Hepatocyte (in vitro differentiated cells): ENCODE results near the gene CTNNA3. TPM values are rescaled to one million over a fixed set of nuclear protein-coding genes. Genes with fewer than 3 reads are reported as not detected.

Experiments used
- DNase-seq: peaks from one replicate; pipeline ENCODE4 v3.0.0-alpha.2; 2016; ENCODE audit warnings: low spot score
- H2AFZ ChIP-seq: fragments of 200-600 bp; sonication (generic); 2 replicates; pipeline ENCODE4 v1.6.0; 2016; ENCODE audit warnings: antibody characterized with exemption, mild to moderate bottlenecking
- H3K27ac ChIP-seq: fragments of 200-600 bp; sonication (generic); 2 replicates; pipeline ENCODE4 v1.5.1; 2016; ENCODE audit warnings: mild to moderate bottlenecking
- H3K27me3 ChIP-seq: fragments of 200-600 bp; sonication (generic); 2 replicates; pipeline ENCODE4 v1.6.1; 2016
- H3K36me3 ChIP-seq: fragments of 200-600 bp; sonication (generic); replicated peaks from 2 replicates; pipeline ENCODE4 v1.5.1; 2016; ENCODE audit warnings: low read depth; ENCODE audit not compliant: insufficient read depth
- H3K4me1 ChIP-seq: fragments of 200-600 bp; sonication (generic); 2 replicates; pipeline ENCODE4 v1.5.1; 2016; ENCODE audit warnings: mild to moderate bottlenecking, moderate library complexity; ENCODE audit not compliant: insufficient read depth
- H3K4me2 ChIP-seq: fragments of 200-600 bp; sonication (generic); 2 replicates; pipeline ENCODE4 v1.6.0; 2016
- H3K4me3 ChIP-seq: fragments of 200-600 bp; sonication (generic); 2 replicates; pipeline ENCODE4 v1.5.1; 2016; ENCODE audit warnings: mild to moderate bottlenecking
- H3K79me2 ChIP-seq: fragments of 200-600 bp; sonication (generic); 2 replicates; pipeline ENCODE4 v1.6.0; 2017; ENCODE audit warnings: mild to moderate bottlenecking
- H3K9me2 ChIP-seq: fragments of 200-600 bp; sonication (generic); replicated peaks from 2 replicates; pipeline ENCODE4 v1.6.0; 2017; ENCODE audit warnings: mild to moderate bottlenecking; ENCODE audit not compliant: insufficient read depth
- H3K9me3 ChIP-seq: fragments of 200-600 bp; sonication (generic); 2 replicates; pipeline ENCODE4 v1.5.1; 2016; ENCODE audit warnings: low read depth, mild to moderate bottlenecking
- H4K20me1 ChIP-seq: fragments of 200-600 bp; sonication (generic); 2 replicates; pipeline ENCODE4 v1.6.0; 2016; ENCODE audit warnings: mild to moderate bottlenecking; ENCODE audit not compliant: insufficient read depth, poor library complexity, severe bottlenecking
- EZH2 ChIP-seq: fragments of 200-600 bp; sonication (generic); IDR thresholded peaks from 2 replicates; pipeline ENCODE4 v1.6.1; 2016; ENCODE audit warnings: antibody characterized with exemption, mild to moderate bottlenecking, borderline replicate concordance
- EZH2phosphoT487 ChIP-seq: fragments of 200-600 bp; sonication (generic); IDR thresholded peaks from one replicate; pipeline ENCODE4 v1.6.1; 2018; ENCODE audit warnings: antibody characterized with exemption, mild to moderate bottlenecking, low read depth, moderate library complexity; ENCODE audit not compliant: unreplicated experiment, severe bottlenecking
- WGBS: methylation state at CpG from one replicate; pipeline ENCODE4 v1.1.6; 2016; ENCODE audit warnings: low lambda C conversion rate; ENCODE audit errors: missing lambda C conversion rate; 5-methylcytosine and 5-hydroxymethylcytosine counted together
- polyA plus RNA-seq: library from polyadenylated mRNA; unstranded; fragments of >200 nt; fragmentation: Nextera tagmentation; extraction: Ambion mirVana; gene quantifications from 2 replicates; pipeline ENCODE4 v1.2.1, GENCODE V29; 2016
- total RNA-seq: library from RNA; depleted of rRNA; stranded (reverse); fragments of >200 nt; gene quantifications from 2 replicates; pipeline ENCODE4 v1.2.3, GENCODE V29; 2014
- TF ChIP-seq, protein P1 (sequence below): fragments of 200-600 bp; sonication (generic); IDR thresholded peaks from 2 replicates; pipeline ENCODE4 v1.5.1; 2016; ENCODE audit warnings: antibody characterized with exemption, mild to moderate bottlenecking; ENCODE audit not compliant: poor library complexity

CTNNA3 gene
- total and polyA plus RNA-seq, 2 experiments from 2014 or later = 12.9 to 25.9 TPM

GRCh38 chr10:66811211-66811610 lies 884.8 kb downstream of the CTNNA3 start:
- no peak for TF ChIP-seq EZH2
- no peak for TF ChIP-seq EZH2phosphoT487
- TF ChIP-seq, protein P1, sequence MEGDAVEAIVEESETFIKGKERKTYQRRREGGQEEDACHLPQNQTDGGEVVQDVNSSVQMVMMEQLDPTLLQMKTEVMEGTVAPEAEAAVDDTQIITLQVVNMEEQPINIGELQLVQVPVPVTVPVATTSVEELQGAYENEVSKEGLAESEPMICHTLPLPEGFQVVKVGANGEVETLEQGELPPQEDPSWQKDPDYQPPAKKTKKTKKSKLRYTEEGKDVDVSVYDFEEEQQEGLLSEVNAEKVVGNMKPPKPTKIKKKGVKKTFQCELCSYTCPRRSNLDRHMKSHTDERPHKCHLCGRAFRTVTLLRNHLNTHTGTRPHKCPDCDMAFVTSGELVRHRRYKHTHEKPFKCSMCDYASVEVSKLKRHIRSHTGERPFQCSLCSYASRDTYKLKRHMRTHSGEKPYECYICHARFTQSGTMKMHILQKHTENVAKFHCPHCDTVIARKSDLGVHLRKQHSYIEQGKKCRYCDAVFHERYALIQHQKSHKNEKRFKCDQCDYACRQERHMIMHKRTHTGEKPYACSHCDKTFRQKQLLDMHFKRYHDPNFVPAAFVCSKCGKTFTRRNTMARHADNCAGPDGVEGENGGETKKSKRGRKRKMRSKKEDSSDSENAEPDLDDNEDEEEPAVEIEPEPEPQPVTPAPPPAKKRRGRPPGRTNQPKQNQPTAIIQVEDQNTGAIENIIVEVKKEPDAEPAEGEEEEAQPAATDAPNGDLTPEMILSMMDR = no peak
- Histone ChIP-seq H3K79me2 (no peaks in the 10 kb centered on the region), H3K4me2 (no peak overlapping the region), H3K9me3 (no peaks in the 10 kb centered on the region), H4K20me1 (no peaks in the 10 kb centered on the region), H3K27ac (no peak overlapping the region), H2AFZ (no peak overlapping the region), H3K4me1 (no peaks in the 10 kb centered on the region), H3K4me3 (no peak overlapping the region), H3K36me3 (no peaks in the 10 kb centered on the region), H3K27me3 (no peaks in the 10 kb centered on the region), H3K9me2 (no peaks in the 10 kb centered on the region)
- no peak for DNase-seq
- 89% methylated on average over 4 of the region's 4 CpGs for WGBS

- H3K9me2 ChIP-seq = no peaks in the 10 kb centered on the region
- H3K4me2 ChIP-seq = no peak overlapping the region
- no peak overlapping the region for H3K4me3 ChIP-seq
- H3K27me3 ChIP-seq = no peaks in the 10 kb centered on the region
- WGBS = 94% methylated on average over 4 of the region's 4 CpGs
- H3K9me3 ChIP-seq = no peaks in the 10 kb centered on the region
- no peaks in the 10 kb centered on the region for H3K36me3 ChIP-seq
- H2AFZ ChIP-seq = no peak overlapping the region
- H3K27ac ChIP-seq = no peak overlapping the region
- no peaks in the 10 kb centered on the region for H3K79me2 ChIP-seq
- no peaks in the 10 kb centered on the region for H4K20me1 ChIP-seq
- no peak for DNase-seq
- H3K4me1 ChIP-seq = no peaks in the 10 kb centered on the region
- TF ChIP-seq EZH2 = no peak
- TF ChIP-seq, protein P1 = no peak
- no peak for TF ChIP-seq EZH2phosphoT487
These were observed 886.6 kb downstream of the CTNNA3 start for GRCh38 chr10:66809402-66809801.

- no peak overlapping the region for H3K4me3 ChIP-seq
- H3K36me3 ChIP-seq = no peaks in the 10 kb centered on the region
- H3K9me2 ChIP-seq = no peaks in the 10 kb centered on the region
- no peaks in the 10 kb centered on the region for H3K27me3 ChIP-seq
- H3K9me3 ChIP-seq = no peaks in the 10 kb centered on the region
- no peaks in the 10 kb centered on the region for H3K79me2 ChIP-seq
- no peak overlapping the region for H3K4me2 ChIP-seq
- no peak for TF ChIP-seq EZH2phosphoT487
- no peak for TF ChIP-seq EZH2
- TF ChIP-seq, protein P1 = no peak
- DNase-seq = no peak
- H3K27ac ChIP-seq = no peak overlapping the region
- H2AFZ ChIP-seq = no peak overlapping the region
- H3K4me1 ChIP-seq = no peaks in the 10 kb centered on the region
- H4K20me1 ChIP-seq = no peaks in the 10 kb centered on the region
- WGBS = 87% methylated on average over 1 of the region's 1 CpG
These were observed 890.4 kb downstream of the CTNNA3 start for GRCh38 chr10:66805612-66806011.

GRCh38 chr10:66804962-66805361 lies 891.0 kb downstream of the CTNNA3 start:
- no peaks in the 10 kb centered on the region for H3K27me3 ChIP-seq
- no peaks in the 10 kb centered on the region for H4K20me1 ChIP-seq
- H3K36me3 ChIP-seq = no peaks in the 10 kb centered on the region
- H3K4me2 ChIP-seq = no peak overlapping the region
- no peak overlapping the region for H2AFZ ChIP-seq
- 42% methylated on average over 3 of the region's 3 CpGs for WGBS
- peak; percentile 64 for DNase-seq
- H3K9me3 ChIP-seq = no peaks in the 10 kb centered on the region
- H3K4me3 ChIP-seq = no peak overlapping the region
- no peaks in the 10 kb centered on the region for H3K9me2 ChIP-seq
- H3K27ac ChIP-seq = no peak overlapping the region
- no peaks in the 10 kb centered on the region for H3K4me1 ChIP-seq
- TF ChIP-seq, protein P1 = no peak
- no peak for TF ChIP-seq EZH2phosphoT487
- no peak for TF ChIP-seq EZH2
- H3K79me2 ChIP-seq = no peaks in the 10 kb centered on the region
